ENCODE results near the gene KIF5C.

The KIF5C gene

GRCh38 chr2:148957023-148957422 is 82.0 kb downstream of the KIF5C start:
- H3K4me1 ChIP-seq (ENCODE audit: control insufficient read depth, insufficient read depth, low read length): no peaks in the 10 kb centered on the region
- no peak overlapping the region for H3K27ac ChIP-seq (ENCODE audit: extremely low read depth, low read depth, low read length)
- ChIA-PET POLR2A (no interaction called here), CTCF (no interaction called here)
- H3K4me3 ChIP-seq (ENCODE audit: low read depth, low read length): no peak overlapping the region
- TF ChIP-seq ZNF558 (tag by site-specific recombination; IDR thresholded peaks at IDR 0.05) (no peak), HOXC10 (CRISPR knock-in tag; IDR thresholded peaks at IDR 0.05) (no peak), GLI4 (tag by site-specific recombination; IDR thresholded peaks at IDR 0.05) (no peak), ZEB2 (tag by site-specific recombination; IDR thresholded peaks at IDR 0.05) (no peak), KLF9 (tag by site-specific recombination; IDR thresholded peaks at IDR 0.05; ENCODE audit: low read depth) (no peak), ZNF202 (tag by site-specific recombination; IDR thresholded peaks at IDR 0.05; ENCODE audit: borderline replicate concordance) (no peak), SCRT1 (tag by site-specific recombination; IDR thresholded peaks at IDR 0.05; ENCODE audit: borderline replicate concordance) (no peak), TCF7L2 (IDR thresholded peaks at IDR 0.05; ENCODE audit: borderline replicate concordance, low read depth, low read length) (no peak), ZNF521 (tag by site-specific recombination; IDR thresholded peaks at IDR 0.05) (no peak), ZNF324 (tag by site-specific recombination; IDR thresholded peaks at IDR 0.05) (no peak), ZSCAN16 (tag by site-specific recombination; IDR thresholded peaks at IDR 0.05) (no peak), ZNF335 (tag by site-specific recombination; conservative IDR thresholded peaks at IDR 0.05) (no peak)
- peaks cover 0 to 67% of the 10 kb centered on the region in 2 experiments; a peak in 1 of 3 replicates for H3K36me3 ChIP-seq (ENCODE audit: control insufficient read depth in 2 of 2, insufficient read depth in 1 of 2, low read length in 2 of 2)
- no peaks in the 10 kb centered on the region for H3K9me3 ChIP-seq (ENCODE audit: control insufficient read depth, insufficient read depth, low read depth, low read length)

DNA sequence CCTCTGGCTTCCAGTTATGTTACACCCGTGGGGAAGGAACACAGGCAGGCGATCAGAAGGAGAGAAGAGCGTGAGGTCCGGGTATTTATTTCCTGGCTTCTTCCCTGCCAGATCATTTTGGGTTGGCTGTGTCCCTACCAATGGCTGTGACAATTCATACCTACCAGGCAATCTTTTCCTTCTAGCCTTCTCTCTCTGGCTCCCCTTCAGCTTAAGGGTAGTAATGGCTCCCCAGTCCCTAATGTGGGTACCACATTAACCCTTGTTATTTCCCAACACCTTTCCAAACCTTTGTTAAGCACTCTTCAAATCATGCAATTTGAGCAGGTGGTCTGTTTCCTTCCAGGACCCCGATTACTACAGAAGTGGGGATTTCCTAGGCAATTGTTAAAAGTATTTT is 84.7 kb downstream of the KIF5C start:
- Histone ChIP-seq H3K36me3 (ENCODE audit: control insufficient read depth in 2 of 2, insufficient read depth in 1 of 2, low read length in 2 of 2) (peaks cover 0 to 71% of the 10 kb centered on the region in 2 experiments; a peak in 1 of 3 replicates), H3K27ac (ENCODE audit: extremely low read depth, low read depth, low read length) (no peak overlapping the region), H3K9me3 (ENCODE audit: control insufficient read depth, insufficient read depth, low read depth, low read length) (no peaks in the 10 kb centered on the region), H3K4me1 (ENCODE audit: control insufficient read depth, insufficient read depth, low read length) (no peaks in the 10 kb centered on the region), H3K4me3 (ENCODE audit: low read depth, low read length) (no peak overlapping the region)
- no peak for TF ChIP-seq ZNF350 (tag by site-specific recombination; IDR thresholded peaks at IDR 0.05)
- ChIA-PET POLR2A (no interaction called here), CTCF (no interaction called here)

DNA sequence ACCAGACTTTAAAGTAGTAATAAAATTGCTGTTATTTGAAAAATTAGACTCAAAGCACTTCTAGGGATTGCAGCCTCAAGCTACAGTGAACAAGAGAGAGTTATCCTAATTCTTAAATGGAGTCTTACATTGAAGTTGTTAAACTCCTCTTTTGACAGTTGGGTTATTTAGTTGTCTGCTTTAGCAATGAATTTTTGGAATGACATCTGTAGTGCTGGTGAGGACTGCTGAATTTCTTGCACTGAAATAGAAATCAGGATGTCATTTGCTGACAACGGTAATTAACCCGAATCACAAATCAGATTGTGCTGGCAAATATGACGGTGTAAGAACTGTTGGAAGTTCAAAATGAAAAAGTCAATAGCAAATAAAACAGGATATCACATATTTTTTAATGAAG is 85.5 kb downstream of the KIF5C start:
- H3K4me1 ChIP-seq (ENCODE audit: control insufficient read depth, insufficient read depth, low read length): no peaks in the 10 kb centered on the region
- no peak overlapping the region for H3K4me3 ChIP-seq (ENCODE audit: low read depth, low read length)
- TF ChIP-seq ZNF404 (tag by site-specific recombination; IDR thresholded peaks at IDR 0.05): no peak
- TF ChIP-seq, protein P1, sequence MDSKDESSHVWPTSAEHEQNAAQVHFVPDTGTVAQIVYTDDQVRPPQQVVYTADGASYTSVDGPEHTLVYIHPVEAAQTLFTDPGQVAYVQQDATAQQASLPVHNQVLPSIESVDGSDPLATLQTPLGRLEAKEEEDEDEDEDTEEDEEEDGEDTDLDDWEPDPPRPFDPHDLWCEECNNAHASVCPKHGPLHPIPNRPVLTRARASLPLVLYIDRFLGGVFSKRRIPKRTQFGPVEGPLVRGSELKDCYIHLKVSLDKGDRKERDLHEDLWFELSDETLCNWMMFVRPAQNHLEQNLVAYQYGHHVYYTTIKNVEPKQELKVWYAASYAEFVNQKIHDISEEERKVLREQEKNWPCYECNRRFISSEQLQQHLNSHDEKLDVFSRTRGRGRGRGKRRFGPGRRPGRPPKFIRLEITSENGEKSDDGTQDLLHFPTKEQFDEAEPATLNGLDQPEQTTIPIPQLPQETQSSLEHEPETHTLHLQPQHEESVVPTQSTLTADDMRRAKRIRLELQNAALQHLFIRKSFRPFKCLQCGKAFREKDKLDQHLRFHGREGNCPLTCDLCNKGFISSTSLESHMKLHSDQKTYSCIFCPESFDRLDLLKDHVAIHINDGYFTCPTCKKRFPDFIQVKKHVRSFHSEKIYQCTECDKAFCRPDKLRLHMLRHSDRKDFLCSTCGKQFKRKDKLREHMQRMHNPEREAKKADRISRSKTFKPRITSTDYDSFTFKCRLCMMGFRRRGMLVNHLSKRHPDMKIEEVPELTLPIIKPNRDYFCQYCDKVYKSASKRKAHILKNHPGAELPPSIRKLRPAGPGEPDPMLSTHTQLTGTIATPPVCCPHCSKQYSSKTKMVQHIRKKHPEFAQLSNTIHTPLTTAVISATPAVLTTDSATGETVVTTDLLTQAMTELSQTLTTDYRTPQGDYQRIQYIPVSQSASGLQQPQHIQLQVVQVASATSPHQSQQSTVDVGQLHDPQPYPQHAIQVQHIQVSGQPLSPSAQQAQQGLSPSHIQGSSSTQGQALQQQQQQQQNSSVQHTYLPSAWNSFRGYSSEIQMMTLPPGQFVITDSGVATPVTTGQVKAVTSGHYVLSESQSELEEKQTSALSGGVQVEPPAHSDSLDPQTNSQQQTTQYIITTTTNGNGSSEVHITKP (tag by site-specific recombination; IDR thresholded peaks at IDR 0.05): no peak
- no peak for TF ChIP-seq ZNF843 (tag by site-specific recombination; IDR thresholded peaks at IDR 0.05)
- TF ChIP-seq ZNF510 (tag by site-specific recombination; IDR thresholded peaks at IDR 0.05; ENCODE audit: insufficient replicate concordance): no peak
- no peak for TF ChIP-seq ZNF350 (tag by site-specific recombination; IDR thresholded peaks at IDR 0.05)
- TF ChIP-seq ZNF18 (tag by site-specific recombination; IDR thresholded peaks at IDR 0.05): no peak
- TF ChIP-seq ZNF521 (tag by site-specific recombination; IDR thresholded peaks at IDR 0.05): no peak
- no peak for TF ChIP-seq ZNF600 (tag by site-specific recombination; IDR thresholded peaks at IDR 0.05)
- TF ChIP-seq SETDB1 (IDR thresholded peaks at IDR 0.05; ENCODE audit: insufficient read length, low read length): no peak
- H3K36me3 ChIP-seq (ENCODE audit: control insufficient read depth in 2 of 2, insufficient read depth in 1 of 2, low read length in 2 of 2): peaks cover 0 to 71% of the 10 kb centered on the region in 2 experiments; a peak in 1 of 3 replicates
- H3K27ac ChIP-seq (ENCODE audit: extremely low read depth, low read depth, low read length): no peak overlapping the region
- ChIA-PET POLR2A (no interaction called here), CTCF (no interaction called here)
- H3K9me3 ChIP-seq (ENCODE audit: control insufficient read depth, insufficient read depth, low read depth, low read length): no peaks in the 10 kb centered on the region
